Loucy (cell line): ENCODE measurements around the gene ARHGAP10.

ENCODE experiments used
- H2AFZ ChIP-seq: fragments of 200-600 bp; sonication (generic); 2 replicates; pipeline ENCODE4 v1.6.0; 2016; ENCODE audit warnings: antibody characterized with exemption, mild to moderate bottlenecking, low read length, moderate library complexity
- H3F3A ChIP-seq: fragments of 200-600 bp; 2 replicates; pipeline ENCODE4 v1.6.0; 2016; ENCODE audit warnings: antibody characterized with exemption, low read depth, mild to moderate bottlenecking
- H3K27me3 ChIP-seq: fragments of 200-600 bp; sonication (generic); 2 replicates; pipeline ENCODE4 v1.6.1; 2014; ENCODE audit warnings: low read length, mild to moderate bottlenecking; ENCODE audit not compliant: insufficient read depth, poor library complexity, severe bottlenecking
- H3K36me3 ChIP-seq: fragments of 200-600 bp; sonication (generic); 2 replicates; pipeline ENCODE4 v1.6.1; 2016; ENCODE audit warnings: low read length; ENCODE audit not compliant: insufficient read depth
- H3K4me1 ChIP-seq: fragments of 200-600 bp; sonication (generic); 2 replicates; pipeline ENCODE4 v1.5.1; 2014; ENCODE audit warnings: low read length, mild to moderate bottlenecking; ENCODE audit not compliant: insufficient read depth, poor library complexity, severe bottlenecking
- H3K4me2 ChIP-seq: fragments of 200-600 bp; sonication (generic); 2 replicates; pipeline ENCODE4 v1.6.0; 2014; ENCODE audit warnings: antibody characterized with exemption, low read length, low read depth, mild to moderate bottlenecking; ENCODE audit not compliant: poor library complexity, severe bottlenecking
- H3K4me3 ChIP-seq: fragments of 200-600 bp; sonication (generic); 2 replicates; pipeline ENCODE4 v1.5.1; 2014; ENCODE audit warnings: low read length, mild to moderate bottlenecking, mixed read lengths; ENCODE audit not compliant: poor library complexity, severe bottlenecking
- H3K79me2 ChIP-seq: fragments of 200-600 bp; sonication (generic); 2 replicates; pipeline ENCODE4 v1.6.1; 2014; ENCODE audit warnings: low read length; ENCODE audit not compliant: insufficient read depth
- H3K9ac ChIP-seq: fragments of 200-600 bp; sonication (generic); 2 replicates; pipeline ENCODE4 v1.6.0; 2014; ENCODE audit warnings: mild to moderate bottlenecking, low read depth, low read length, moderate library complexity; ENCODE audit not compliant: poor library complexity, severe bottlenecking
- H3K9me2 ChIP-seq: fragments of 200-600 bp; sonication (generic); replicated peaks from 2 replicates; pipeline ENCODE4 v1.6.1; 2016; ENCODE audit warnings: low read depth, low read length, mixed read lengths
- H3K9me3 ChIP-seq: fragments of 200-600 bp; sonication (generic); 2 replicates; pipeline ENCODE4 v1.6.1; 2014; ENCODE audit warnings: mild to moderate bottlenecking, antibody characterized with exemption, low read length, low read depth; ENCODE audit not compliant: insufficient read depth
- H4K20me1 ChIP-seq: fragments of 200-600 bp; sonication (generic); 2 replicates; pipeline ENCODE4 v1.6.0; 2014; ENCODE audit warnings: antibody characterized with exemption, low read length, mild to moderate bottlenecking; ENCODE audit not compliant: insufficient read depth, poor library complexity, severe bottlenecking
- CTCF ChIP-seq: fragments of 200-600 bp; sonication (generic); conservative IDR thresholded peaks from 2 replicates; pipeline ENCODE4 v1.5.1; 2014; ENCODE audit warnings: mild to moderate bottlenecking, antibody characterized with exemption, low read length
- EZH2phosphoT487 ChIP-seq: fragments of 200-600 bp; IDR thresholded peaks from 2 replicates; pipeline ENCODE4 v1.6.1; 2018; ENCODE audit warnings: antibody characterized with exemption, mild to moderate bottlenecking, moderate library complexity, borderline replicate concordance

Gene ARHGAP10

DNA sequence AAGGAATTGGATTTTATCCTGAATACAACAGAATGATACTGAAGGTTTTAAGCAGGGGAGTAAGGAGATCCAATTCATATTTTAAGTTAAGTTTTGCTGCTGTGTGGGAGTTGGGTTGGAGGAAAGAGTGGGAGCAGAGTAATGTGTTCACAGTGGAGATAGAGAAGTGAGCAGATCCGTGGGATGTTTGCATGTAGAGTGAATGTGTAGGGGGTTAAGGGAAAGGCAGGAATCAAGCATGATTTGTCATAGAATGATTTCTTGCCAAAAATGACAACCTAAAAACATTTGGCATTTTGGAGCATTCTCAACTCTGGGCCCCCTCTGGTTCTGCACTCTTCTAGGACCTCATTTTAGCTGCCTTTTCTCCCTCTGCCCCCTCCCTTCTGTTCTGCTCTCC lies 76.6 kb downstream of the ARHGAP10 start:
- no peaks in the 10 kb centered on the region for H3K9me3 ChIP-seq
- peaks cover 54% of the 10 kb centered on the region for H3K79me2 ChIP-seq
- H3K36me3 ChIP-seq = no peaks in the 10 kb centered on the region
- no peak overlapping the region for H2AFZ ChIP-seq
- no peaks in the 10 kb centered on the region for H4K20me1 ChIP-seq
- peaks cover 43% of the 10 kb centered on the region for H3K4me1 ChIP-seq
- 0 out of 2 replicates have a peak, but pooled peaks cover 3% of the 10 kb centered on the region for H3F3A ChIP-seq
- no peak overlapping the region for H3K4me2 ChIP-seq
- no peaks in the 10 kb centered on the region for H3K27me3 ChIP-seq
- TF ChIP-seq CTCF (no peak), EZH2phosphoT487 (no peak)
- no peak overlapping the region for H3K9ac ChIP-seq
- H3K9me2 ChIP-seq = no peaks in the 10 kb centered on the region
- no peak overlapping the region for H3K4me3 ChIP-seq

DNA sequence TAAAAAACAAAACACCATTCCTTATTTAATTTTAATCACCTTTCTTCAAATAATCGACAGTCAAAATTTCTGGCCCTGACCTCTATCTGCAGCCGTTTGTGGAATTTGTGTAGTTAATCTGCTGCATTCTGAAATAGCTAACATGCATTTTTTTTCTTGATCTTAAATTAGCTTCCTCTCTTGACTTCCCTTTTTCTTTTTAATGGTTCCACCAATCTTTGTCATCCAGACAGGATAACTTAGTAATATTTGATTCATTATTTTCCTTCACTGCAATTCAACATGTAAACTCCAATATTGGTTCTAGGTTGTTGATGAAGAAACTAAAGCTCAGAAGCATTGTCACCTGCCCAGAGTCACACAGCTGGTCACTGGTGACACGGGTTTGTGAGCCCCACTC lies 77.3 kb downstream of the ARHGAP10 start:
- no peak overlapping the region for H3K4me3 ChIP-seq
- peaks cover 51% of the 10 kb centered on the region for H3K79me2 ChIP-seq
- H4K20me1 ChIP-seq = no peaks in the 10 kb centered on the region

GRCh38 chr4:147811878-147812277 lies 80.0 kb downstream of the ARHGAP10 start:
- no peaks in the 10 kb centered on the region for H3K36me3 ChIP-seq
- no peak overlapping the region for H2AFZ ChIP-seq
- H3K9me3 ChIP-seq = no peaks in the 10 kb centered on the region
- H4K20me1 ChIP-seq = no peaks in the 10 kb centered on the region
- H3K9me2 ChIP-seq = no peaks in the 10 kb centered on the region
- peaks cover 54% of the 10 kb centered on the region for H3K79me2 ChIP-seq
- H3K4me1 ChIP-seq = peaks cover 70% of the 10 kb centered on the region
- H3F3A ChIP-seq = 0 out of 2 replicates have a peak, but pooled peaks cover 3% of the 10 kb centered on the region
- H3K4me2 ChIP-seq = no peak overlapping the region
- H3K4me3 ChIP-seq = no peak overlapping the region
- no peaks in the 10 kb centered on the region for H3K27me3 ChIP-seq
- TF ChIP-seq CTCF (no peak), EZH2phosphoT487 (no peak)
- H3K9ac ChIP-seq = no peak overlapping the region

More for the DNA sequence above, 77.3 kb downstream of the ARHGAP10 start:
- Histone ChIP-seq H3K9me3 (no peaks in the 10 kb centered on the region), H3K9ac (no peak overlapping the region), H3K4me1 (peaks cover 51% of the 10 kb centered on the region), H3K27me3 (no peaks in the 10 kb centered on the region), H2AFZ (no peak overlapping the region), H3K9me2 (no peaks in the 10 kb centered on the region), H3K36me3 (no peaks in the 10 kb centered on the region), H3K4me2 (no peak overlapping the region), H3F3A (0 out of 2 replicates have a peak, but pooled peaks cover 3% of the 10 kb centered on the region)
- TF ChIP-seq EZH2phosphoT487 (no peak), CTCF (no peak)
